ENCODE measurements around the gene DUSP15. TPM values are rescaled to one million over a fixed set of nuclear protein-coding genes. Genes with fewer than 3 reads are reported as not detected.
"Not testable (repeated sequence)": the region's sequence is repeated elsewhere in the genome, so short reads cannot be mapped to it uniquely, and the experiment has no call there.

The DUSP15 gene
- total RNA-seq, 1 donor from 2014 or later: not detected

DNA sequence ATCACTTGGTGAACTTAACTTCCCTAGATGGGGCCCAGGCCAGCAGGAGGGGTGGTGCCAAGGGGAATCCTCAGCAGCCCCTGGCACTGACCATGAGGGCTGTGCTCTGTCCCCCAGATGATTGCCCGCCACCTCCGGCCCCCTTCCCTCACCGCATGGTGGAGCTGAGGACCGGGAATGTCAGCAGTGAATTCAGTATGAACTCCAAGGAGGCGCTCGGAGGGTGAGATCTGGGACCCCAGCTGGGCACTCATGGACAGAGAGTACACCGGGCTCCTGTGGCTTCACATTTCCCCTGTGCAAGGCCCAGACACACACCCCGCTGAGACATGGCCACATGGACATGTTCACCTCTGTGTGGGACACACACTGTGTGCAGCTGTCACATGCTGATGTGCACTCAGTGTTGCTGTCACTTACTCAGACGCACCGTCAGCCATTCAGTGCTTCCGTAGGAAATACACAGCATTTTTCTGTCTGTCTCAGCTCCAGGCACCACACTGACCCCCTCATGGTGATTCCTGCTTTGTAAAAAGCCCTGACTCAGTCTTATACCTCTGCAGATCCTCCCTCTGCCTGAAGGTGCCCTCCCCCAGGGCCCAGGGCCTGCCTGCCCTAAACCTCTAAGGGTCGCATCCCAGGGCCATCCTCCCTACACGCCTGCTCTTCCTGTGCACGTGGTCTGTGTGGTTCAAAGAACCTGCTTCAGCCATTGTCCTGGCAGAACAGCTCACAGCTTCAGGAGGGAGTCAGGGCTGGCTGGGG lies 46.8 kb downstream of the DUSP15 start:
- no peak for DNase-seq (ENCODE audit: low read depth, low spot score)

DNA sequence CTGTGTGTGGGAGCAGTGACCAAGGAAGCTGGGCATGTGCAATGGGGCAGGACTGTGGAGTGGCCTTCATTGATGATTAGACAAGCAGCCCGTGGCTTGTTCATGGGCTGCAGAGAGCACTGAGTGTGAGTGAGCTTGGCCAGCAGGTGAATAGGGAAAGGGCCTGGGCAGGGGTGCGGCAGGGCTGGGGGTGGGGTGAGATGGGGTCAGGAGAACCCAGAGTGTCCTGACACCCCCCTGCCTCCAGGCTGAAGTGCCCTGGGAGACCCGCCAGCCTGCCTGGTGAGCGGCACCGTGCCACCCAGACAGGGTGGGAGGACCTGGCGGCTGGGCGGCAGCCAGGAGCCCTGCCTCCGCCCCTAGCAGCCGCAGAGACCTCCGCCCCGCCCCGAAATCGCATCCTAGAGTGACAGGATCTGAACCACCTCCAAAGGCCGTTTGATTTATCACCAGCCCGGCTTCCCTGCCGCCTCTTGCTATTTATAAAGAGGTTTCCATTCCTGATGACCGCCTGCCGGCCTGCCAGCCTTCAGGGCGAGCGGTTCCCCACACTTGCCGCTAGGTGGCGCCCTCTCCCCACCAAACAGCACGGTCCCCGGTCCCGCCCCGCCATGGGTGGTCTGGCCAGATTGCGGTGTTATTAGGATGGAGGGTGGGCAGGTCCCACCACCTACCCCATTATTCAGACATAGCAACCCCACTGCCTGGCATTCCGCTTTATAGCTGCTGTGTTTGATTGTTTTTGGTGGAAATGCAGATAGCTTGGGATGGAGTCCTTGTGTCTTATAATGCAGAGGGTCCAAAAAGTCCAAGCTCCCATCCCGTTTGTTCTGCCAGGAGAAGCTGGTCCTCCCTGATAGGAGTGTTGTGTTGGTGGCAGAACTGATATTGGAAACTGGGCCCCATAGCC lies 47.7 kb downstream of the DUSP15 start:
- DNase-seq (ENCODE audit: low read depth, low spot score): no peak

DNA sequence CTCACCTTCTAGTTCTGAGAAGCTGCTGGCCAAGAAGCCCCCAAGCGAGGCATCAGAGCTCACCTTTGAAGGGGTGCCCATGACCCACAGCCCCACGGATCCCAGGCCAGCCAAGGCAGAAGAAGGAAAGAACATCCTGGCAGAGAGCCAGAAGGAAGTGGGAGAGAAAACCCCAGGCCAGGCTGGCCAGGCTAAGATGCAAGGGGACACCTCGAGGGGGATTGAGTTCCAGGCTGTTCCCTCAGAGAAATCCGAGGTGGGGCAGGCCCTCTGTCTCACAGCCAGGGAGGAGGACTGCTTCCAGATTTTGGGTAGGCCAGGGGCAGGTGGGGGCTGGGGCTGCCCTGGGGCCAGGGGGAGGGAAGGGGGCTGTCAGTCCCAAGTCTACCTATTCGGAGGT lies 48.9 kb downstream of the DUSP15 start:
- DNase-seq (ENCODE audit: low read depth, low spot score): no peak

DNA sequence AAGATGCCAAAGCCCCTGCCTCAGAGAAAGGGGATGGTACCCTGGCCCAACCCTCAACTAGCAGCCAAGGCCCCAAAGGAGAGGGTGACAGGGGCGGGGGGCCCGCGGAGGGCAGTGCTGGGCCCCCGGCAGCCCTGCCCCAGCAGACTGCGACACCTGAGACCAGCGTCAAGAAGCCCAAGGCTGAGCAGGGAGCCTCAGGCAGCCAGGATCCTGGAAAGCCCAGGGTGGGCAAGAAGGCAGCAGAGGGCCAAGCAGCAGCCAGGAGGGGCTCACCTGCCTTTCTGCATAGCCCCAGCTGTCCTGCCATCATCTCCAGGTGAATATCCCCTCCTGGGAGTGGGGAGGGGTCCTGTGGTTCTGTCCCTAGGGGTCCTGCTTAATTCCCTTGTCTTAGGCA lies 50.1 kb downstream of the DUSP15 start:
- no peak for DNase-seq (ENCODE audit: low read depth, low spot score)

DNA sequence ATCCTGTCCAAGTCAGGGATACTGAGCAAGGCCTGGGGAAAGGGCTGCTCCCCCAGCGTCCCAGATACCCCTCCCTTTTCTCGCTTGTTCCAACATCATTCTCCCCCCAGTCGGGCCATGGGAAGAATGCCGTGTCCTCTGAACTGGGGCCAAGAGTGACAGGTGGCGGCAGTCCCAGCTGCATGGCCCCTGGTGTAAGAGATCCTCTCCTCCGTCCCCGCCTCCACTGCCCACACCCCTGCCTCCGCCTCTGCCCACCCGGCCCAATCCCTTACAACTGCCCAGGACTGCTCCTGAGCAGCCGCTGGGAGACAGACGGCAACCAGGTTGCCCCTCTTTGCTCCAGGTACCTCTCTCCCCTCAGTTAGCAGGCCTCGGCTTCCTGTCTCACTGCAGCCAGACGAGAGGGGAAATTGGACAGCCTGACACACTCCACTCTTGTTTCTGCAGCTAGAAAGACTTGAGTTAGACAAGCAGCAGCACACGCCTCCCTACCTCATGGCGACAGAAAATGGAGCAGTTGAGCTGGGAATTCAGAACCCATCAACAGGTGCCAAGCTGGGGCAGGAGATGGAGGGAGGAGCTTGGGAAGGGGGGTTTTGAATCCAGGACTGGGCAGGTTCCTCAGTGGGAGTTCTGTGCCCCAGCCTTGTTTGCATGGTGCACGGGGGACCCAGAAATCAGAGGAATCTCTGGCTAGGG lies 51.1 kb downstream of the DUSP15 start, which contains the start of gene MYLK2:
TSS of gene MYLK2 (plus strand) at position 274 of the 702 bp plus-strand sequence. CDS start at position 499, 225 bp downstream.
- DNase-seq (ENCODE audit: low read depth, low spot score): no peak

DNA sequence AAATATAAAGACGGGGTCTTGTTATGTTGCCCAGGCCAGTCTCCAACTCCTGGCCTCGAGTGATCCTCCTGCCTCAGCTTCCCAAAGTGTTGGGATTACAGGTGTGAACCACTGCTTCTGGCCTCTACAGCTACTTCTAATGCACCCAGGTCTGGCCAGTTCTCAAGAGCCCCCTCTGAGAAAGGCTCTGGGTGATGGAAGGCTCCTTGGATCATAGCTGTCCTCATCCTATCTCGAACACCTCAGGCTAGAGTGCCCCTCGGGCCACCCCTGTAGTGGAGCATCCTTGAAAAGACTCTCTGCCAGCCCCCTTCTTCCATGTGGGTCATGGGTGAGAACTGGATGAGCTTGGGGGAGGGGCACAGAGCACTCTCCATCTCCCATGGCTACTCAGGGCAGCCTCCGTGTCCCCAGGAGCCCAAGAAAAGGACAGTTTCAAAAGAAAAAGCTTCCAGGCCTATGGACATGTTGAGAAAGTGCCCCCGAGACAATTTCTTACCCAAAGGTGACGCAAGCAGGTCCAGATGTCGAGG lies 51.9 kb downstream of the DUSP15 start:
- DNase-seq (ENCODE audit: low read depth, low spot score): no peak

DNA sequence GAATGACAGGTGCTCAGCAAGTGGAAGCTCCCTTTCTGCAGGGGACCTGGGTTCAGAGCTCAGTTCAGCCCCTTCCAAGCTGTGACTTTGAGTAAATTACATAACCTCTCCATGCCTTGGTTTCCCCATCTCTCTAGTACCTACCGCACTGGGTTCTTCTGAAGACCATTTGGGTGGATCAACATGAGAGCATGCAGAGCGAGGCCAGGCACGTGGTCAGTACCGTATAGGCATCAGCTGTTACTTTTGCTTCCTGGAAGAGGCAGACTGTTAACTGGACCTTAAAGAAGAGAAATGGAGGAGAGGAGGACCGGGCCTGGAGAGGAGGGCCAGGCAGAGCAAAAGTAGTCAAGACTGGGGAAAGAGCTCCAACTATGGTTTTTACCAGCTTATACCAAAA lies 52.9 kb downstream of the DUSP15 start:
- no peak for DNase-seq (ENCODE audit: low read depth, low spot score)

DNA sequence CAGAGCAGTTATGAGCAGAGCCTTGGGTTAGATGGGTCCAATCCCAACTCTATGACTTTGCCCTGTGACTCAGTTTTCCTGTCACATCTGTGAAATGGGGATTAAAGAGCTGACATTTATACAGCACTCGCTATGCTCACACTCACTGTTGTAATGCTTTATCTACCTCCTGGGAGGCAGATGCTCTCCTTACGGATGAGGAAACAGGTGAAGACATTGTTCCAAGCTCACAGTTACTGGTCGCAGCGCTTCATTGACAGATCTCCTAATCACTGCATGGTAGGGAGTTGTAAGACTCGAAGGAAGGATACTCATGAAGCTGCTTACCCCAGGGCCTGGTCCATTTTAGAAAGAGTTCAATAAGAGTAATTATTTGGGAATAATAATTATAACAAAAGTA lies 54.1 kb downstream of the DUSP15 start:
- DNase-seq (ENCODE audit: low read depth, low spot score): no peak

DNA sequence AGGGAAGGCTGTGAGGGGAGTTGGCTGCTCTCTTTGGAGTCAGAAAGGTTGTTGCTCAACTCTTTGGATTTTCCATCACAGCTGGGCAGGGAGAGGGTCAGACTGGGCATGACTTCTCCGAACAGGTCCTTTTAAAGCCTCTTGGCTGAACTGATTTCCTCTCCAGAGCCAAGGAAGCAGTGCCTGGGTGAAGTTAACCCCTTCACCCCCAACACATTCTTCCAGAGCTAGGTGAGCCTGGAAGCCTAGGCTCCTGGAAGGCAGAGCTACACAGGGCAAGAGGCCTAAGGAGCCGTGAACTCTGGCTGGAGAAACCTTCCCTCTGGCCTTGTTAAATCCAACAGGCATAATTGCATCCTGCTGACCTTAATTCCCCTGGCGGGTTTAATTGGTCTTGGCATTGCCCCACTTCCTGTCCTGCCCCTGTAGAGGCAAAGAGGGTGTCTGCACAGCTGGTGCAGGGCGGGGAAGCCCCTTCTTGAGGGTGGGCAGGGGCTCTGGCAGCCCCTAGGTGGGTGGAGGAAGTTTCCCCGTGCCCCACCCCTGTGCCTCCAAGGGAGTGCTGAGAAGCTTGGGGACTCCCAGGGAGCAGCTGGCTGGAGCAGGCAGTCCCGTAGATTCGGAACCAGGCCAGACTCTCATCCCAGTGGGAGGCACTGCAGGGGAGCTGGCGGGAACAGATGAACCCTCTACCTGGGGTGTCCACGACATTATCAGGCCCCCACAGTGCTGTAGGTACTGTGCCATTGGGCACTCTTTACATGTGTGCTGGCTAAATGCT lies 54.7 kb downstream of the DUSP15 start:
- DNase-seq (ENCODE audit: low read depth, low spot score): no peak

DNA sequence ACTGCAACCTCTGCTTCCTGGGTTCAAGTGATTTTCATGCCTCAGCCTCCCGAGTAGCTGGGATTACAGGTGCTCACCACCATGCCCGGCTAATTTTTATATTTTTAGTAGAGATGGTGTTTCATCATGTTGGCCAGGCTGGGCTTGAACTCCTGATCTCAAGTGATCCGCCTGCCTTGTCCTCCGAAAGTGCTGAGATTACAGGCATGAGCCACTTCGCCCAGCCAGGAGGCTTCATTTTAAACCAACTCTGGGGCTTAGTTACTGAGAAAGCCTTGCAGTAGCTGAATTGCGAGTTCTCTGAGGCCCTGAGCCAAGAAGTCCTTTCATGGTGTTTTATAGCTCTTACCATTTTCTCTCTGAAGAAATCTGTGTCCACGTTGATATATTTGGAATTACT lies 56.2 kb downstream of the DUSP15 start:
- not testable (repeated sequence) for DNase-seq (ENCODE audit: low read depth, low spot score)

DNA sequence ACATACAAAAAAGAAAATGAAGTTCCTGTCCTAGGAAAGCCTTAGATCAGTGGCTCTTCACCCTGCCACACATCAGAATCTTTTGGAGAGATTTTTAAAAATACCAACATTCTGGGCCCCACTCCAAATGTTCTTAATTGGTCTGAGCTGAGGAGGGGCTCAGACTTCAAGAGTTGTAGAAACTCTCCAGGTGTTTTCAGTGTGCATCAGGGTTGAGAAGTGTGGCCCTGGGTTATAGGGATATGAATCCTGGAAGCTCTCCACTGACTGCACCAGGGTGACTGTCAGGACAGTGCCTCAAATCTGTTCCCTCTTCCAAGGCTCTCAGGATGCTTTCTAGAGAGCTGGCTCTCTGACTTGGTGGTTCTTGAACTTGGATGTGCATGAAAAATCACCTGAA lies 56.7 kb downstream of the DUSP15 start:
- no peak for DNase-seq (ENCODE audit: low read depth, low spot score)

DNA sequence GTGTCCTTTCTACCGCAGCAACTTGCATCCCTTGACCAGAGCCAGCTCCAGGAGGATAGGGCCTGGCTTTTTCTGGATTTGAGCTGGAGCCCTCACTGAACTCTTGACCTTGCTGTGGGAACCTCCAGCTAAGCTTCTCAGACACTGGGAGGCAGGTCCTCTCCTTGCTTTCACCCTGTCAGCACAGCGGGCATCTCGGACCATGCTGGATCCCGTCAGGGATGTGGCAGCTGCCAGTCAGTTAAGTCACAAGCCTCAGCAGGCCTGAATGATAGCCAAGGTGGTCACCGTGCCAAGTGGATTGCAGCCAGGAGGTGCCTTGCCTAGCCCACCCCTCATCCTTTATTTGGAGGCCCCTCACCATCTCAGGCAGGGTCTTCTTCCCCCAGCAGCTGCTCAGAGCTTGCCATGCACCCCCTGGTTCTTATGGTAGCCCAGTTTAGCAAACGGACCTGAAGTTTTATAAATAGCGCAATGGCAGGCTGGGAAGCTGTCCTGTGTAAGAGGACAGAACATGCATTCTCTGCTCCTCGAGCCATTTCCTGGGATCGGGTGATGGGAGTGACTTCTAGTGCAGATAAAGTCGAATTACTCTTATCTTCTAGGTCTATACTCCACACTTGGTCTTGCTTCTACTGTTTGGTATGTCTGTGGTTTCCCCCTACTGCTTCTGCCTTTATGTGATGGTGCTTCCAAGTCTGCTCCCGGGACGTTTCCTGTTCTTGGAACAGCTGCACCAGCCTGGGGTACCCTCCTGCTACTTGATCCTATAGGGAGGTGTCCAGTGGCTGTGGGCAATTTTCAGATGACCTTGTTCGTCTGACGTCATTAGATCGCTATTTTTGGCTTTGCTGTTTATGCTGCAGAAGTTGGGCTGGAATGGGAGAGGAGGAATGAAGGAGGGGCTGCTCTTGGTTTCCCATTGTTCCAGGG lies 58.3 kb downstream of the DUSP15 start:
- no peak for DNase-seq (ENCODE audit: low read depth, low spot score)

DNA sequence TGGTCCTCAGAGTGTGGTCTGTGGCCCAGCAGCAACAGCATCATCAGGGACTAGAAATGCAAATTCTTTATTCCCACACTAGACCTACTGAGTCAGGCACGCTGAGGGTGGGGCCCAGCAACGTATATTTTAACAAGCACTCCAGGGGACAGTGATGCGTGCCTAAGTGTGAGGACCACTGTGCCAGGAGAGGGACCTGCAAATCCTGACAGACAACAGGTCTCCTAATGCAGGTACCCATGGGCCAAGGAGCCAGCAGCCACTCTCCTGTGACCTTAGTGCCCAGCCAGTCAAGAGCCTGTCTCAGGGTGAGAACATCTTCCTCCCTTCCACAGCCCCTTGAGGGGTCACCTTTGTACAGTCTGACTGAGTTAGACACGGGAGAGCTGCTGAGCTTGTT lies 59.1 kb downstream of the DUSP15 start:
- DNase-seq (ENCODE audit: low read depth, low spot score): no peak

Other genes with a start within 250 kb of the DUSP15 start
- not detected in 2 replicates for gene COX4I2, start 232.6 kb downstream of the DUSP15 start, total RNA-seq
- gene BCL2L1, start 147.7 kb downstream of the DUSP15 start, total RNA-seq: 81.2 and 97.4 TPM in 2 replicates
- gene TPX2, start 131.2 kb downstream of the DUSP15 start, total RNA-seq: 39.3 and 82.0 TPM in 2 replicates
- 0.11 and 0.40 TPM in 2 replicates for gene MYLK2, start 51.2 kb downstream of the DUSP15 start, total RNA-seq
- not detected in 2 replicates for gene FOXS1, start 24.9 kb downstream of the DUSP15 start, total RNA-seq
- 0.04 and 0.07 TPM in 2 replicates for gene TTLL9, start 107 bp upstream of the DUSP15 start, total RNA-seq
- 5.7 and 6.2 TPM in 2 replicates for gene PDRG1, start 81.5 kb upstream of the DUSP15 start, total RNA-seq
- not detected in 2 replicates for gene XKR7, start 97.6 kb upstream of the DUSP15 start, total RNA-seq
- 6.4 and 10.3 TPM in 2 replicates for gene CCM2L, start 139.9 kb upstream of the DUSP15 start, total RNA-seq
- not detected in 2 replicates for gene HCK, start 181.7 kb upstream of the DUSP15 start, total RNA-seq
- 24.4 and 32.5 TPM in 2 replicates for gene TM9SF4, start 239.2 kb upstream of the DUSP15 start, total RNA-seq